Measurements from ENCODE around the gene CHIA.

- no peak for TF ChIP-seq CTCF (IDR thresholded peaks at IDR 0.05; ENCODE audit: low read length)
- TF ChIP-seq EZH2 (optimal IDR thresholded peaks at IDR 0.05; ENCODE audit: low read depth, low read length) = no peak
These were observed 6.8 kb upstream of the CHIA start for GRCh38 chr1:111283838-111284237.
